ENCODE data around the gene NKAIN2. TPM values are rescaled to one million over a fixed set of nuclear protein-coding genes. Genes with fewer than 3 reads are reported as not detected.
"Not testable (repeated sequence)": the region's sequence is repeated elsewhere in the genome, so short reads cannot be mapped to it uniquely, and the experiment has no call there.

NKAIN2 gene
- total RNA-seq, 1 donor from 2014 or later: not detected

GRCh38 chr6:124676033-124676432, 872.4 kb downstream of the NKAIN2 start:
- DNase-seq (ENCODE audit: low read depth in 2 of 2): no peak

- no peak for DNase-seq (ENCODE audit: low read depth in 2 of 2)
These were observed 874.2 kb downstream of the NKAIN2 start for GRCh38 chr6:124677874-124678273.

- DNase-seq (ENCODE audit: low read depth in 2 of 2): no peak
These were observed 875.7 kb downstream of the NKAIN2 start for GRCh38 chr6:124679387-124679786.

- DNase-seq (ENCODE audit: low read depth in 2 of 2): no peak
These were observed 879.1 kb downstream of the NKAIN2 start for GRCh38 chr6:124682751-124683150.

GRCh38 chr6:124683507-124683906, 879.8 kb downstream of the NKAIN2 start:
- DNase-seq (ENCODE audit: low read depth in 2 of 2): no peak

- DNase-seq (ENCODE audit: low read depth in 2 of 2): no peak
These were observed 881.0 kb downstream of the NKAIN2 start for GRCh38 chr6:124684621-124685020.

- DNase-seq (ENCODE audit: low read depth in 2 of 2): no peak
These were observed 884.7 kb downstream of the NKAIN2 start for GRCh38 chr6:124688369-124688768.

- DNase-seq (ENCODE audit: low read depth in 2 of 2): no peak
These were observed 890.6 kb downstream of the NKAIN2 start for GRCh38 chr6:124694139-124694705.

GRCh38 chr6:124699038-124699437, 895.4 kb downstream of the NKAIN2 start:
- no peak for DNase-seq (ENCODE audit: low read depth in 2 of 2)

- DNase-seq (ENCODE audit: low read depth in 2 of 2): no peak
These were observed 899.9 kb downstream of the NKAIN2 start for GRCh38 chr6:124703541-124703940.

- not testable (repeated sequence) for DNase-seq (ENCODE audit: low read depth in 2 of 2)
These were observed 908.9 kb downstream of the NKAIN2 start for GRCh38 chr6:124712532-124712931.

- no peak for DNase-seq (ENCODE audit: low read depth in 2 of 2)
These were observed 911.1 kb downstream of the NKAIN2 start for GRCh38 chr6:124714728-124715127.

GRCh38 chr6:124719913-124720312, 916.2 kb downstream of the NKAIN2 start:
- DNase-seq (ENCODE audit: low read depth in 2 of 2): no peak

GRCh38 chr6:124721331-124721730, 917.7 kb downstream of the NKAIN2 start:
- no peak for DNase-seq (ENCODE audit: low read depth in 2 of 2)

GRCh38 chr6:124722141-124722878, 918.6 kb downstream of the NKAIN2 start:
- no peak for DNase-seq (ENCODE audit: low read depth in 2 of 2)

- DNase-seq (ENCODE audit: low read depth in 2 of 2): no peak
These were observed 920.0 kb downstream of the NKAIN2 start for GRCh38 chr6:124723671-124724070.

- not testable (repeated sequence) for DNase-seq (ENCODE audit: low read depth in 2 of 2)
These were observed 934.1 kb downstream of the NKAIN2 start for GRCh38 chr6:124737804-124738203.

GRCh38 chr6:124738482-124738881, 934.8 kb downstream of the NKAIN2 start:
- DNase-seq (ENCODE audit: low read depth in 2 of 2): no peak

- no peak for DNase-seq (ENCODE audit: low read depth in 2 of 2)
These were observed 937.7 kb downstream of the NKAIN2 start for GRCh38 chr6:124741341-124741740.

- no peak for DNase-seq (ENCODE audit: low read depth in 2 of 2)
These were observed 939.3 kb downstream of the NKAIN2 start for GRCh38 chr6:124742971-124743370.

GRCh38 chr6:124743420-124743819, 939.8 kb downstream of the NKAIN2 start:
- no peak for DNase-seq (ENCODE audit: low read depth in 2 of 2)

GRCh38 chr6:124747349-124747748, 943.7 kb downstream of the NKAIN2 start:
- no peak for DNase-seq (ENCODE audit: low read depth in 2 of 2)

GRCh38 chr6:124748778-124749177, 945.1 kb downstream of the NKAIN2 start:
- DNase-seq (ENCODE audit: low read depth in 2 of 2): no peak

Measured in lung microvascular endothelial cell (primary cell).